HG03097 (cell line): ENCODE data around the gene TPSB2.
"Not testable (repeated sequence)": the region's sequence is repeated elsewhere in the genome, so short reads cannot be mapped to it uniquely, and the experiment has no call there.

Experiments used
- ATAC-seq: cut with Tn5 transposase; IDR thresholded peaks from one replicate; pipeline ENCODE4 v1.9.1; 2021; ENCODE audit not compliant: unreplicated experiment, low FRiP score

The TPSB2 gene

DNA sequence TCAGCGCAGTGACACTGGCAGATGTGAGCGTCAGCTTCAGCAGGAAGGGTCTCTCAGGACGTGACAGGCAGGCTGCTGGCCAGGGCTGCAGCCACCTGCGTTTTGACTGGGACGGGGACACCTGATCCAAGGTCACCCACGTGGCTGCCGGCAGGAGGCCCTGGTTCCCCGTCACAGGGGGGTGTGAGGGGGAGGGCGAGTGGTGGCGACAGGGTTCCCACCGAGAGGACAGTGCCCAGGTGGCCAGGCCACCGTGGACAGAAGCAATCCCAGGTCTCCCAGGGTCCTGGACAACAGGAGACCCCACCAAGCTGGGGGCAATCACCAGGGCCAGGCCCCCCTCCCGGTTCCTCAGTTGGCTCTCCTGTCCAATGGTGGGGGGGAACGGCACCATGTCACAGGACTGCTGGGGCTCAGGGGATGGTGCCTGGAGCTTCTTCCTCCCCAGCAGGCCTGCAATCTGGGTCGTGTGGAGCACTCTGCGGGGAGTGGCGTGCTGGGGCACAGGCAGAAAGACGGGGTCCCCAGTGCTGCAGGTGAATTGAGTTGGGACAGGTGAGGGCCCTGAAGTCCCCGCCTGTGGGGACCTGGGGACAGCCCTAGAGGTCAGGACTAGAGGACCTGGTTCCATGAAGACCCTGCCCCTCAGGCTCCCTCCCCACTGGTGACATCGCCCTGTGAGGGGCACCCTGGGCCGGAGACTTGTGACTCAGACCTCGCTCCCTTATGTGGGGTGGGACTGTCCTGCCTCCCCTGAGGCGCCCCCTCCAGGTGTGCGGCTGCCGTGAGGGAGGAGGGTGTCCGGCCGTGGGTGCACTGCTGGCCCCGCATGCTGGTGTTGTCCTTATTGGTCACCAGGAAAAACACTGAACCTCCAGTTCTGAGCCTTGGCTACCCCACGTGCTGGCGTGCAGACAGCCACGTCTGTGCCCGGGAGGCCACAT, 14.2 kb upstream of the TPSB2 start:
- ATAC-seq, result not testable (repeated sequence)

DNA sequence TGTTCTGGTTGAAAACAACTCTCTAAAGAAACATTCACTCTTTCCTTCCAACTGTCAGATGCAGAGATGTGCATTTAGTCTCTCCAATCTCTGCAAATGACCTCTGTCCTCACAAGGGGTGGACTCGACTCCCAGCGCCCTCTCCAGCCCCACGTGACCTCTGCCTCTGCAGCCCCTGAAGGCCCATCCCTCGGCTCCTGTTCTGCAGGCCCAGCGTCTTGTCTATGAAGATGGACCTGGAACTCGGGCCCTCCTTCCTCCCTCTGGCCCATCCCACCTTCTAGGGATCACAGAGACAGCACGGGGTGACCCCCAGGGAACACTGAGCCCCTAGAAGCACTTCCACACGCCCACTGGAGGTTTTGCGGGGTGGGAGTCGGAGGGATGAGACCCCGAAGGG, 13.4 kb upstream of the TPSB2 start:
- ATAC-seq, result not testable (repeated sequence)

DNA sequence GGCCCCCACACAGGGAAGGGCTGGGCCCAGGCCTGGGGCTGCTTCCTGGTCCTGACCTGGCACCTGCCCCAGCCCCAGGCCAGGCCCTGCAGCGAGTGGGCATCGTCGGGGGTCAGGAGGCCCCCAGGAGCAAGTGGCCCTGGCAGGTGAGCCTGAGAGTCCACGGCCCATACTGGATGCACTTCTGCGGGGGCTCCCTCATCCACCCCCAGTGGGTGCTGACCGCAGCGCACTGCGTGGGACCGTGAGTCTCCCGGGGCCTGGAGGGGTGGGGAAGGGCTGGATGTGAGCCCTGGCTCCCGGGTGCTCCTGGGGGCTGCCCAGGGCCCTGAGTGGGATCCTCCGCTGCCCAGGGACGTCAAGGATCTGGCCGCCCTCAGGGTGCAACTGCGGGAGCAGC, 11.1 kb upstream of the TPSB2 start:
- ATAC-seq, result not testable (repeated sequence)

DNA sequence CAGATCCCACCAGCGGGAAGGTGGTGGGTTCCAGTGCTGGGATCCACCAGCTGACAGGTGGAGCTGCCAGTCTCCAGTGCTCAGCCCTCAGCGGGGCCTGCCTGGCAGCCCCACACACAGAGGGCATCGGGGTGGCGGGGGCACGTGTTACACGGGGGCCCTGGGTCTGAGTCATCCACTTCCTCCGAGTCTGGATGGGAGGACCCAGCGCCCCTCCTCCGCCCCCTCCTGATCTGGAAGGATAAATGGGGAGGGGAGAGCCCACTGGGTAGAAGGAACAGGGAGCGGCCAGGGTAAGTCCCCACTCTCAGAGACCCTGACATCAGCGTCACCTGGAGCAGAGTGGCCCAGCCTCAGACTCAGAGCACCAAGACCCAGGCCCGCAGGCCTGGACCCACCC, 10.5 kb upstream of the TPSB2 start, which contains the start of gene TPSAB1:
Gene TPSAB1, plus strand, starts transcription at position 270 of the 400 bp plus-strand sequence. CDS start 234 bp downstream, outside the sequence.
- ATAC-seq, result not testable (repeated sequence)

DNA sequence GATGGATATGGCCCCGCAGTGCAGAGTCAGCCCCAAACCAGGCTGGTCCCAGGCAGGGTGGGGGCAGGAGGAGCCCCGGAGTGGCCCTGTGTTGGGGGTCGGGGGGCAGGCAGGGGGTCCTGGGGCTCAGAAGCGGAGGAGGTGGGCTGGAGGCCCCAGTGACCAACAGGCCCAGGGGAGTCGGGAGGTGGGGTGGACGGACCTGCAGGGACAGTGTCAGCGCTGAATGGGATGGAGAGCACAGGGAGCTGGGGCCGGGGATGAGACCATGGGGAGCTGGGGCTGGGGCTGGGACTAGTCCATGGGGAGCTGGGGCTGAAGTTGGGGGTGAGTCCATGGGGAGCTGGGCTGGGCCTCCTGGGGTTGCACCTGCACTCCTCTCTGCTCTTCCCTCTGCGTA, 9.6 kb upstream of the TPSB2 start:
- ATAC-seq, result not testable (repeated sequence)

DNA sequence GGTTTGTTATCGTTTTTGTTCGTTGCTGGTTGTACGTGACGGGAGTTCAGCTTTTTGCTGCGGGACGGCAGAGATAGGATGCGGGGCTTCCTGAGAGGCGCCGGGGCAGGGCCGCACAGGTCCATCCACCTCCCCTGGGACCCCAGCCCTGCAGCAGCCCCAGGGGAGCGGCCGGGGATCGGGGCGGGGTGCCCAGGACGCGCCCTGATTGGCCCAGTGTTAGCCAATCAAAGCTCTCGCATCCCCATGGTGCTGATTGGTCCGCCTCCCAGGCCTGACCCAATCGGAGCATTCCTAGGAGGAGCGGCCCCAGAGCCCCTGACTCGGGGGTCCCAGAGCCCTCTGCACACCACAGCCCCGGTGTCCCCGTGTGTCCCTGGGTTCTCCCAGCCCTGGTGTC, 8.9 kb upstream of the TPSB2 start:
- not testable (repeated sequence) for ATAC-seq

DNA sequence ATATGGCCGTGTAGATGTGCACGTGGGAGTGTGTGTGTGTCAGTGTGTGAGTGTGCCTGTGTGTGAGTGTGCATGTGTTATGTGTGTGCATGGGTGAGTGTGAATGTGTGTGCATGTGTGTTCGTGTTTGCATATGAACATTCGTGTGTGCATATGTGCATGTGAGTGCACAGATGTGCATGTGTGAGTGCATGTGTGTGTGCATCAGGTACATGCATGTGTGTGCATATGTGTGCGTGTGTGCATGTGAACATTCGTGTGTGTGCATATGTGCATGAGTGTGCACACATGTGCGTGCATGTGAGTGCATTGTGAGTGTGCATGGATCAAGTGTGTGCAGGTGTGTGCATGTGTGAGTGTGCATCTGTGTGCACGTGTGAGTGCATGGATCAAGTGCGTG, 8.0 kb upstream of the TPSB2 start:
- no peak for ATAC-seq

DNA sequence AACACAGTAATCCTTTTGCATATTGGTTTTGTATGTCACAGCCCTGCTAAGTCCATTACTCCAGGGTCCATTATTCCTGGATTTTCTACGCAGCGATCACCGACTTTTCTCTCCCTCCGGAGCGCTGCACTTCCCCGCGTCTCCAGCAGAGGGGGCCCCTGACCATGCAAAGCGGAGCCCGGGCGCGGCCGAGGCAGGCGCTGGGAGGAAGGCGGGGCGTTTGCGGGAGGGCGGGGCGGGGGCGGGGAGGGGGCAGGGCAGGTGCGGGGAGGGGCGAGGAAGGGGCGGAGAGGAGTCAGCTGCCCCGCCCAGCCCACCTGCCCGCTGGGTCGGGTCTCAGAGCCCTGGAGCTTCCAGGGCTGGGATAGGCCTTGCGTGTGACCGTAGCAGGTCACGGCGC, 6.7 kb upstream of the TPSB2 start:
- ATAC-seq, result not testable (repeated sequence)

DNA sequence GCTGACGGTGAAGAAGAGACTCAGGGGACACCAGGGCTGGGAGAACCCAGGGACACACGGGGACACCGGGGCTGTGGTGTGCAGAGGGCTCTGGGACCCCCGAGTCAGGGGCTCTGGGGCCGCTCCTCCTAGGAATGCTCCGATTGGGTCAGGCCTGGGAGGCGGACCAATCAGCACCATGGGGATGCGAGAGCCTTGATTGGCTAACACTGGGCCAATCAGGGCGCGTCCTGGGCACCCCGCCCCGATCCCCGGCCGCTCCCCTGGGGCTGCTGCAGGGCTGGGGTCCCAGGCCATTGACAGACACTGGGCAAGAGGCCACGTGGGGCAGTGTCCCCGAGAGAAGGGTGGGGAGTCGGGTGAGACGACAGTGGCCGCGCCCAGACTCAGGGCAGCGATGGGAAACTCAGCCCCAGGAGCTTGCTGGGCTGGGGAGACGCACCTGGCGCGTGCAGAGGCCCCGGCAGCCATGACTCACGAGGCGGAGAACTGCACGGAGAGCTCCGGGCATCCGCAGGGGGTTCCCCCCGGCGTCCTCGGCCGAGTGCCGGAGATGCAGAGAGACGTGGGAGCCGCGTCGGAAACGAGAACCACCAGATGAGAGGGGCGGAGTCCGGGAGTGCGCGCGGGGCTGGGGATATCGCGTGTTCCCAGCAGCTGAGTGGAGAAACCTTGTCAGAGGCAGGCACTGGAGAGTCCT, 2.2 kb upstream of the TPSB2 start:
- ATAC-seq, result not testable (repeated sequence)

DNA sequence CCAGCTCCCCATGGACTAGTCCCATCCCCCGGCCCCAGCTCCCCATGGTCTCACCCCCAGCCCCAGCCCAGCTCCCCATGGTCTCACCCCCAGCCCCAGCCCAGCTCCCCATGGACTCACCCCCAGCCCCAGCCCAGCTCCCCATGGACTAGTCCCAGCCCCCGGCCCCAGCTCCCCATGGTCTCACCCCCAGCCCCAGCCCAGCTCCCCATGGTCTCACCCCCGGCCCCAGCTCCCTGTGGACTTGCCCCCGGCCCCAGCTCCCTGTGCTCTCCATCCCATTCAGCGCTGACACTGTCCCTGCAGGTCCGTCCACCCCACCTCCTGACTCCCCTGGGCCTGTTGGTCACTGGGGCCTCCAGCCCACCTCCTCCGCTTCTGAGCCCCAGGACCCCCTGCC, 1.3 kb upstream of the TPSB2 start:
- ATAC-seq, result not testable (repeated sequence)

DNA sequence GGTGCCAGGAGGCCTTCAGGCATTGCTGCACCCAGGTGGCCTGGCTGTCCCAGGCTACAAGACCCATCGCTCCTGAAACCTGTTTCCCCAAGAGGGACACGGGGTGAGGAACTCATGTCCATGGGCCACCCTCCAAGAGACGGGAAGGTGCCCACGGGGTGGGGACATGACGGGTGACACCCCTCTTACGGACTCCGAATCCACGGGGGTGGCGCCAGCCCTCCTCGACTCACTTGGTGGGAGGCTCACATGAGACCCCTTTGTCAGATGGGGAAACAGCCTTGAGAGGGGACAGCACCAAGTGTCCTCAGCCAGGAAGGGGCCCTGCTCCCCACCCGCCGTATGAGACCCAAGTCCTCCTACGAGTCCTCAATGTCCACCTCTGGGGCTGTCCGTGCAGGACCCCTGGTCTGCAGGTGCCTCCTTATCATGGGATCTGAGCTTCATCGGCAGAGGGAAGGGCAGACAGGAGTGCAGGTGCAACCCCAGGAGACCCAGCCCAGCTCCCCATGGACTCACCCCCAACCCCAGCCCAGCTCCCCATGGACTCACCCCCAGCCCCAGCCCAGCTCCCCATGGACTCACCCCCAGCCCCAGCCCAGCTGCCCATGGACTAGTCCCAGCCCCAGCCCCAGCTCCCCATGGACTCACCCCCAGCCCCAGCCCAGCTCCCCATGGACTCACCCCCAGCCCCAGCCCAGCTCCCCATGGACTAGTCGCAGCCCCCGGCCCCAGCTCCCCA, 658 bp upstream of the TPSB2 start:
- not testable (repeated sequence) for ATAC-seq

DNA sequence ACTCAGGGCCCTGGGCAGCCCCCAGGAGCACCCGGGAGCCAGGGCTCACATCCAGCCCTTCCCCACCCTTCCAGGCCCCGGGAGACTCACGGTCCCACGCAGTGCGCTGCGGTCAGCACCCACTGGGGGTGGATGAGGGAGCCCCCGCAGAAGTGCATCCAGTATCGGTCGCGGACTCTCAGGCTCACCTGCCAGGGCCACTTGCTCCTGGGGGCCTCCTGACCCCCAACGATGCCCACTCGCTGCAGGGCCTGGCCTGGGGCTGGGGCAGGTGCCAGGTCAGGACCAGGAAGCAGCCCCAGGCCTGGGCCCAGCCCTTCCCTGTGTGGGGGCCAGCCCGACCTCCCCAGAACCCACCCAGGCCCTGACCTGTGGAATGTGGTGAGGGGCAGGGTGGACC, 508 bp downstream of the TPSB2 start:
- ATAC-seq, result not testable (repeated sequence)

DNA sequence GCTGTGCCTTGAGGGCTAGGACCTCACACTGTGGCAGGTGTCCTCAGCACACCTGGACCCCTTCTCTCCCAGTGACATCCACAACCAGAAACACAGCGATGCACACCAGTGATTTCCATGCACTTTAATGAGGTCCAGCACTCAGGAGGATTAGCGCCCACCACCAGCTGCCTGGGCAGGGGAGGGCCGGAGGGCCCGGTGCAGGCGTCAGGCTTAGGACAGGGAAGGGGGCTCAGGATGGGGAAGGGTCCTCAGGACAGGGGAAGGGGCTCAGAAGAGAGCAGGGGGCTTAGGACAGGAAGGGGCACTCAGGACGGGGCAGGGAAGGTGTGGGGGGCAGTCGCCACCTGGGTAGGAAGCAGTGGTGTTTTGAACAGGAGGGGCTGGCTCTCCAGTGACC, 1.8 kb downstream of the TPSB2 start:
- ATAC-seq, result not testable (repeated sequence)

DNA sequence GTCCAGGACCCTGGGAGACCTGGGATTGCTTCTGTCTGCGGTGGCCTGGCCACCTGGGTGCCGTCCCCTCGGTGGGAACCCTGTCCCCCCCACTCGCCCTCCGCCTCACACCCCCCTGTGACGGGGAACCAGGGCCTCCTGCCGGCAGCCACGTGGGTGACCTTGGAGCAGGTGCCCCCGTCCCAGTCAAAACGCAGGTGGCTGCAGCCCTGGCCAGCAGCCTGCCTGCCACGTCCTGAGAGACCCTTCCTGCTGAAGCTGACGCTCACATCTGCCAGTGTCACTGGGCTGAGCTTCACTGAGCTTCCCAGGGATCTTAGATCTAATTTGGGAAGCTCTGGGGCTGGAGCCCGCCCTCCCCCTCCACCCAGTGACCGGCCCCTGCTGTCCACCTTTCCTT, 3.3 kb downstream of the TPSB2 start:
- ATAC-seq, result not testable (repeated sequence)

DNA sequence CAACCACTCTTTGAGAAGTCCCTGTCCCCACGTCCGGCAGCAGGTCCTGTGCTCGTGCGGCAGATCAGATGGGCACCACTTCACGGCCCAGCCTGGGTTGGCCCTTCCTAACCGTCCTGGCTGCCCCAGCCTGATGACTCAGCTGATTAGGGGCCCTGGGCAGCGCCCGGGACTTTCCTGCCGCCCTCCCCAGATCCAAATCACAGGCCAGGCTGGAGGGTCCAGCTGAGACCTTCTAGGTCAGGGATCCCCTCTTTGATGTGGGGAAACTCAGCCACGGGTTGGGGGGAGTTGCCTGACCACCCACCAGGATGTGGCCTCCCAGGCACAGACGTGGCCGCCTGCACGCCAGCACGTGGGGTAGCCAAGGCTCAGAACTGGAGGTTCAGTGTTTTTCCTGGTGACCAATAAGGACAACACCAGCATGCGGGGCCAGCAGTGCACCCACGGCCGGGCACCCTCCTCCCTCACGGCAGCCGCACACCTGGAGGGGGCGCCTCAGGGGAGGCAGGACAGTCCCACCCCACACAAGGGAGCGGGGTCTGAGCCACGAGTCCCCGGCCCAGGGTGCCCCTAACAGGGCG, 4.2 kb downstream of the TPSB2 start:
- ATAC-seq, result not testable (repeated sequence)

DNA sequence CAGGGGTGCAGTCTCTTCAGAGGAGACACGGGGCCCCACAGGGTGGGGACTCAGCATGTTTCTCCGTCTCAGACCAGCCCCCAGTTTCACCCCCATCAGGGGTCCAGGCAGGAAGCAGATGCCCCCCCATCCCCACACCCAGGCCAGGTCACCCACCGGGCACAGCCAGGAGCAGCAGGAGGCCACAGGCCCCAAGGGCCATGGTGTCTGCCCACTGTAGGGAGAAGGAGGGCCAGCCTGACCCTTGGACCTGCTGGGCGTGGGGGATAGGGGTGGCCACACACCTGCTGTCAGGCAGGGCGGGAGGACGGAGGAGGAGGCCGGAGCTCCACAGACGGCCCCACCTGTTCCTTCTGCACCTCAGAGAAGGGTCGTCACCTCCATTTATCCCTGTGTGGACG, 4.9 kb downstream of the TPSB2 start, which contains the start of gene TPSG1:
Gene TPSG1, minus strand, starts transcription at position 218 of the 401 bp plus-strand sequence. Its CDS starts 16 bp downstream, at position 202.
- ATAC-seq, result no peak

DNA sequence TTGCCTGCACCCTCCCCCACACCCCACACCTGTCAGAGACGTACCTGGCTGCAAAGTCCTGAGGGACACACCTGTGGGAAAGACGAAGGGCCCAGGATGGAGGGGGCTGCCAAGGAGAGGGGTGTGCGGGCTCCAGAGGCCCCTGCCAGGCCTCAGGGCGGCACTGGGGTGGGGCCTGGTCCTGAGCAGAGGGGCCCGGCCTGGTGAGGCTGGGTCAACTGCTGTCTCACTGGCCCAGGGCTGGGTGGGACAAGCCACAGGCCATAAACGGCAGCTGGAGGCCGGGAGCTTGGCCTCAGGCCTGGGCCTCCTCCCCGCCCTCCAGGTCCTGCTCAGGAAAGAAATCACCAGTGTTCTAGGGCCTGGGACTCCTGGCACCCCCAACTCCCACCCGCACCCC, 5.4 kb downstream of the TPSB2 start:
- ATAC-seq, result no peak

DNA sequence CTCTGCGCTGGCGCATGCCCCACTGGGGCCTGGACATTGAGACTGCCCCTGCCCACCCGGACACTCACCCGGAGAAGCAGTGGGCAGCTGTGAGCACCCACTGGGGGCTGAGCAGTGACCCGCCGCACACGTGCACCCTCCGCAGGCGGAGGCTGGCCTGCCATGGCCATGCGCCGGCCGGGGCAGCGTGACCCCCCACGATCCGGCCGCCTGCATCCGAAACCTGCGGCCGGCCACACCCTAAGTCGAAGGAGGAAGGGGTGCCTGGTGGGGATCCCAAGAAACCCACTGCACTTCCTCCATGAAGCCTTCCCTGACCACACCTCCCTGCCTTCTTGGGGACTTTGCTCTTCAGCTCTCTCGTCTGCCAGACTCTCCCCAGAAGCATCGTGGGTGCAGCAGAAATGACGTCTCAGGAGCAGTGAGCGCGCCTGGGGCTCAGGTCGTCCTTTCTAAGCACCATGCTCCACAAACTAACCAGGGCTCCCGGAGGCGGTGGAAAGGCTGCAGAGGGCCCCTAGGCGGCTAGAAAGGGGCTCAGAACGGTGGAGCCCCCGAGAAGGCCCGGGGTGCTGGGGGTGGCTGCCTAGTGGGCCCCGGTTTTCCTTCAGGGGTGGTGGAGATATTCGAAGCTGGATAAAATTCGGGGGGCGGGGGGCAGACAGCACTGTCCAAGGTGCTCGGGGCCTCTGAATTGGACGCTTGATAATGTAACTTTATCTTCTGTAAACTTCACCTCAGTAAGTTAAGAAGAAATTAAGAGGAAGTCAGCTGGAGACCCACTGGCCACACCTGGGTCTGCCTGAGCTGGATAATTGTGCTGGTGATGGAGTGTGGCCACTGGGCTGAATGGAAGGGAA, 6.4 kb downstream of the TPSB2 start:
- ATAC-seq, result no peak

DNA sequence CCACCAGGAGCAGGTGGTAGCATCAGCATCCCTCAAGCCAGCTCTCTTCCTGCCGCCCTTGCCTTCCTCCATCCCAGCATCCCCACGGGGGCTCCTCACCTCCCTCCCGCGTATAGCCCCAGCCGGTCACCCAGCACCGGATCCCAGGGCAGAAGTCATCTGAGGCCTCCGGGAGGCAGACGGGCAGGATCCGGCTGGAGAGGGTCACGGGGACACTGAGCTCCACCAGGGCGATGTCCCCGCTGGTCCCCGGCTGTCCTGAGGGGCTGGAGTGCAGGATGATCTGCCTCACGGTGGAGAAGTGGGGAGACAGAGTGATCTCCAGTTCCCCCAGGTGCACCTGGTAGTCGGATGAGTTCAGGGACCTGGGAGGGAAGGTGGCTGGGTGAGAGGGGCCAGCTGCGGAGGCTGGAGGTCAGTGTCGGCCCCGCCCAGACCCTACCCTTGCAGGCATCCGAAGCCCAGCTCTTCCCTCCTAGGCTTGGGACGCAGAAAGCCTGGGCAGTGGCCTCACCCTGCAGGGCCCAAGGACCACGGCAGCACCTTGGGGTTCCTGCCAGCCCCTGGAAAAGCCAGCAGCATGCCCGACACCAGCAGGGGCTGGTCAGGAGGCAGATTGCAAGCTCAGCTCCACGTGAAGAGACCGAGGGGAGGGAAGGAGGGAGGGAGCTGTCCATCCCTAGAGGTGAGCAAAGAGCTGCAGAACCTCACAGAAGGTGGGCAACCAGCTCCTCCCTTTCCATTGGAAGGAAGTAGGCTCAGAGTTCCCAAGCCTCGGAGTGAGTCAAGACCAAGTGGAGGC, 7.2 kb downstream of the TPSB2 start:
- no peak for ATAC-seq
